K562 (cell line): ENCODE measurements around the gene RETREG1. TPM values are rescaled to one million over a fixed set of nuclear protein-coding genes. Genes with fewer than 3 reads are reported as not detected.
A peak's percentile ranks its signal among the peaks of the same experiment; 100 is the strongest.

Source experiments
- ATAC-seq: fragments of 200-7000 bp; cut with Tn5 transposase; 3 replicates; pipeline ENCODE4 v1.9.1; 2020; ENCODE audit warnings: moderate library complexity
- BruUV-seq: library from RNA; stranded (reverse); fragments of 400-500 nt; replicated peaks from 2 replicates; lab custom pipeline; 2021; lab: Mats Ljungman, UMichigan
- CTCF ChIA-PET: fragments of 300-600 bp; formaldehyde crosslinking; extraction: SDS; loops from one replicate; lab custom pipeline; 2021; ENCODE audit warnings: low intra/inter-chr PET ratio; lab: Yijun Ruan, JAX
- POLR2A ChIA-PET: fragments of 300-600, 350-650 bp; sonication (Branson Sonifier 250); formaldehyde crosslinking; extraction: SDS; loops from one replicate; lab custom pipeline; 2021; ENCODE audit warnings: antibody characterized with exemption, inconsistent platforms; lab: Yijun Ruan, JAX
- DNase-seq, 4 experiments: peaks; one replicate each; pipeline versions ENCODE4 v3.0.0 to v3.0.0-alpha.2; 2011 to 2018; ENCODE audit warnings: low spot score in 3 of 4, mixed read lengths in 3 of 4; ENCODE audit errors: extremely low read depth in 1 of 4
- FAIRE-seq: peaks from 2 replicates; lab custom pipeline; 2011; peaks lifted over from hg19 to GRCh38; lab: Jason Lieb, UNC
- H2AFZ ChIP-seq: 2 replicates; pipeline ENCODE4 v1.6.0; 2011; ENCODE audit warnings: low read depth, low read length, control low read depth, inconsistent platforms
- H3K27ac ChIP-seq: fragments of 200-600 bp; 3 replicates; pipeline ENCODE4 v1.8.0; 2011; ENCODE audit warnings: low read depth, mild to moderate bottlenecking, control low read depth, inconsistent platforms, low read length, moderate library complexity, mixed read lengths; ENCODE audit errors: extremely low read depth
- H3K27me3 ChIP-seq, 2 experiments: fragments of 300-600 bp in 1 of 2; 2 replicates in 1 of 2; 3 replicates in 1 of 2; pipeline versions ENCODE4 v1.6.0 to v1.8.0; 2011; ENCODE audit warnings: inconsistent platforms in 2 of 2, low read length in 2 of 2, mild to moderate bottlenecking in 1 of 2, mixed read lengths in 1 of 2, moderate library complexity in 1 of 2; ENCODE audit not compliant: control insufficient read depth in 2 of 2, insufficient read depth in 2 of 2
- H3K36me3 ChIP-seq: fragments of 300-600 bp; 3 replicates; pipeline ENCODE4 v1.8.0; 2011; ENCODE audit warnings: mild to moderate bottlenecking, low read length, inconsistent platforms; ENCODE audit not compliant: control insufficient read depth, insufficient read depth
- H3K4me1 ChIP-seq, 2 experiments: fragments of 200-600 bp in 1 of 2; replicated peaks in 1 of 2; 2 replicates in 1 of 2; 3 replicates in 1 of 2; pipeline versions ENCODE4 v1.5.1 to v1.8.0; 2011; ENCODE audit warnings: inconsistent platforms in 2 of 2, low read length in 2 of 2, mild to moderate bottlenecking in 1 of 2, mixed read lengths in 1 of 2, moderate library complexity in 1 of 2; ENCODE audit not compliant: control insufficient read depth in 2 of 2, insufficient read depth in 2 of 2
- H3K4me2 ChIP-seq: 2 replicates; pipeline ENCODE4 v1.6.1; 2011; ENCODE audit warnings: low read length, control low read depth, inconsistent platforms, mixed read lengths; ENCODE audit not compliant: insufficient read depth
- H3K4me3 ChIP-seq: fragments of 200-600 bp; sonication (generic), shearing (Covaris generic); 2 replicates; pipeline ENCODE4 v1.5.1; 2016; ENCODE audit warnings: control low read depth, inconsistent platforms
- H3K79me2 ChIP-seq: fragments of 200-600 bp; 3 replicates; pipeline ENCODE4 v1.8.0; 2011; ENCODE audit warnings: low read length, inconsistent platforms; ENCODE audit not compliant: control insufficient read depth, insufficient read depth
- H3K9ac ChIP-seq, 2 experiments: 2 replicates each; pipeline versions ENCODE4 v1.6.0 to v1.6.1; 2011; ENCODE audit warnings: low read depth in 2 of 2, low read length in 2 of 2, control low read depth in 1 of 2, inconsistent platforms in 1 of 2, mild to moderate bottlenecking in 1 of 2, mixed read lengths in 1 of 2; ENCODE audit not compliant: insufficient read depth in 1 of 2
- H3K9me1 ChIP-seq: one replicate; pipeline ENCODE4 v1.6.0; 2011; ENCODE audit warnings: inconsistent platforms, mild to moderate bottlenecking, low read length, moderate library complexity; ENCODE audit not compliant: control insufficient read depth, insufficient read depth
- H3K9me3 ChIP-seq: replicated peaks from 2 replicates; pipeline ENCODE4 v1.5.1; 2011; ENCODE audit warnings: low read depth, low read length, inconsistent platforms; ENCODE audit not compliant: control insufficient read depth, insufficient read depth
- H4K20me1 ChIP-seq: replicated peaks from 2 replicates; pipeline ENCODE4 v1.6.1; 2011; ENCODE audit warnings: low read length, inconsistent platforms, mixed read lengths; ENCODE audit not compliant: control insufficient read depth, insufficient read depth
- CAMTA2 ChIP-seq: fragments of 250-450 bp; sonication (Bioruptor Pico); conservative IDR thresholded peaks from 2 replicates; pipeline ENCODE4 v1.5.1; 2022
- CBFB ChIP-seq: sonication (generic); formaldehyde crosslinking; IDR thresholded peaks from 2 replicates; pipeline ENCODE4 v1.4.0; 2020; ENCODE audit warnings: mild to moderate bottlenecking, missing genetic modification reagents
- MED1 ChIP-seq: sonication (generic); formaldehyde crosslinking; IDR thresholded peaks from 2 replicates; pipeline ENCODE4 v1.8.1; 2023; ENCODE audit warnings: missing genetic modification reagents, borderline replicate concordance
- PHB2 ChIP-seq: fragments of 450-650 bp; IDR thresholded peaks from 2 replicates; pipeline ENCODE4 v1.6.1; 2017; ENCODE audit warnings: low read depth
- RAD21 ChIP-seq, 2 experiments: fragments of 250-450 bp in 1 of 2; fragments of 450-650 bp in 1 of 2; sonication (Bioruptor Pico) in 1 of 2; formaldehyde crosslinking in 1 of 2; IDR thresholded peaks in 1 of 2; conservative IDR thresholded peaks in 1 of 2; 2 replicates each; pipeline versions ENCODE4 v1.4.0 to v1.8.0; 2020 to 2022; ENCODE audit warnings: mild to moderate bottlenecking in 2 of 2, moderate library complexity in 1 of 2
- SNRNP70 ChIP-seq: fragments of 200-400 bp; formaldehyde crosslinking; optimal IDR thresholded peaks from 2 replicates; pipeline ENCODE3; 2017; ENCODE audit warnings: low read depth, low read length
- THRAP3 ChIP-seq: fragments of 450-650 bp; IDR thresholded peaks from 2 replicates; pipeline ENCODE4 v1.6.1; 2016; ENCODE audit warnings: mild to moderate bottlenecking, inconsistent platforms, borderline replicate concordance
- ZBED1 ChIP-seq: IDR thresholded peaks from 2 replicates; pipeline ENCODE4 v1.6.1; 2014
- ZFP1 ChIP-seq: fragments of 450-650 bp; formaldehyde crosslinking; IDR thresholded peaks from 2 replicates; pipeline ENCODE4 v1.4.0; 2020; ENCODE audit warnings: mild to moderate bottlenecking, mixed read lengths
- ZNF24 ChIP-seq: fragments of 450-650 bp; IDR thresholded peaks from 2 replicates; pipeline ENCODE4 v1.6.1; 2016
- ZNF384 ChIP-seq: IDR thresholded peaks from 2 replicates; pipeline ENCODE4 v1.6.1; 2012; ENCODE audit warnings: low read depth, low read length, improper control_type of control experiment
- ZNF445 ChIP-seq: fragments of 250-450 bp; sonication (Bioruptor Pico); IDR thresholded peaks from 2 replicates; pipeline ENCODE4 v1.4.0; 2020; ENCODE audit warnings: low read depth, mild to moderate bottlenecking, moderate library complexity
- WGBS: fragments of 100-300 bp; shearing (Covaris generic); methylation state at CpG from one replicate; pipeline ENCODE4 v1.1.6; 2016; ENCODE audit warnings: low coverage, mixed read lengths; ENCODE audit not compliant: insufficient coverage; ENCODE audit errors: missing lambda C conversion rate; 5-methylcytosine and 5-hydroxymethylcytosine counted together
- in situ Hi-C: fragments of 300-500 bp; cut with MboI; formaldehyde crosslinking; loops from 4 replicates; pipeline ENCODE4 v1.15.0; 2018; ENCODE audit warnings: inconsistent platforms, mixed read lengths
- intact Hi-C: fragments of 100-400 bp; cut with micrococcal nuclease; formaldehyde crosslinking; loops from 2 replicates; pipeline ENCODE4 v1.14.2; 2022
- polyA plus RNA-seq, 8 experiments: library from polyadenylated mRNA; depleted of rRNA in 4 of 8; stranded (reverse) in 5 of 8; unstranded in 3 of 8; fragments of >200 nt; fragmentation: Nextera tagmentation in 2 of 8; fragmentation: Illumina TruSeq in 1 of 8; extraction: Ambion mirVana in 2 of 8; extraction: Trizol in 1 of 8; gene quantifications; 2 replicates each; pipeline versions ENCODE4 v1.2.1 to v1.2.3, GENCODE V29; 2011 to 2014; ENCODE audit warnings: inconsistent platforms in 1 of 8, missing spikeins in 1 of 8
- total RNA-seq, 7 experiments: library from RNA; depleted of rRNA in 6 of 7; stranded (reverse); fragments of >200 nt in 6 of 7; fragmentation: Illumina TruSeq in 2 of 7; extraction: Trizol in 2 of 7; gene quantifications; 2 replicates each; pipeline versions ENCODE4 v1.2.1 to v1.2.3, GENCODE V29; 2011 to 2021; ENCODE audit warnings: low replicate concordance in 1 of 7
- TF ChIP-seq, protein P1 (sequence below), 3 experiments: IDR thresholded peaks in 2 of 3; conservative IDR thresholded peaks in 1 of 3; 2 replicates each; pipeline ENCODE4 v1.5.1; 2011 to 2012; ENCODE audit warnings: low read length in 3 of 3, mild to moderate bottlenecking in 3 of 3, control low read depth in 2 of 3, improper control_type of control experiment in 1 of 3, inconsistent platforms in 1 of 3, low read depth in 1 of 3, mixed read lengths in 1 of 3, moderate library complexity in 1 of 3; ENCODE audit not compliant: insufficient read depth in 2 of 3
- TF ChIP-seq, protein P2 (sequence below): IDR thresholded peaks from 2 replicates; pipeline ENCODE4 v1.6.1; 2014; ENCODE audit warnings: antibody characterized with exemption
- TF ChIP-seq, protein P3 (sequence below): fragments of 200-800 bp; sonication (Bioruptor generic); IDR thresholded peaks from 2 replicates; pipeline ENCODE4 v1.6.1; 2017; ENCODE audit warnings: missing genetic modification characterization, missing compliant biosample characterization

Gene RETREG1
- total and polyA plus RNA-seq, 9 of the 15 experiments (the other 6 are each of a cell fraction or from before 2014, with no cell fraction given) = 0.01 to 0.20 (median 0.08) TPM; not detected in 5

DNA sequence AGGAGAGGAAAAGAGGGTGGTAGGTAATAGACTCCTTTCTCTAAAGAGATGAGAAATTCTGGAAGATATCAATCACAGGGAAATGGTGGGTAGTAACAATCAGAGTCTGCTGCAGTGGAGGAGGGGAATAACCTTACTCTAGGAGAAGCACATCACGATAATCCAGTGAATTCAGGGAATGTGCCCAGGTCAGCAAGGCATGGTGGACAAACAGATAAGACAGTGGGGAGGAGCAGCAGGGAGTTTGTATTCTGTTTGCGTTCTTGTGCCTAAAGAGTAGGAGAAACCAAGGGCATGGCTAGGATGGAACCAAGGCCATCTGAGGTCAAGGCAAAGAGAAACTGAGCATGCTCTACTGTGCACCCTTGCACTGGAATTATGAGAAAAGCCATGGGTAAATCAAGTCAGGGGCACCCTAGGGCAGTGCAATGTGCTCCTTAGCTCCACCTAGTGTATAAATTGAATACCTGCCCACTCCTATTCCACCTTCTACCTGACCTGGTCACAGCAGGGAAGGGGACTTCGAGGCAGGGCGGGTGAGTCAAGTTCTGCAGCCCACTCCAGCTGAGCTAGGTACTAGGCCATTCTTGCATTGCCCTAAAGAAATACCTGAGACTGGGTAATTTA is 31.6 kb downstream of the RETREG1 start (continued):
- TF ChIP-seq MED1 (CRISPR knock-in tag) (no peak), RAD21 (CRISPR knock-in tag; conservative IDR thresholded peaks at IDR 0.05 in 1 of 2, IDR thresholded peaks at IDR 0.05 in 1 of 2) (peak in 1 of 2 experiments; percentile 36; a peak in 2 of 4 replicates), THRAP3 (no peak), CAMTA2 (CRISPR knock-in tag) (no peak), ZFP1 (CRISPR knock-in tag) (no peak), ZNF445 (CRISPR knock-in tag) (no peak)
- TF ChIP-seq, protein P1, sequence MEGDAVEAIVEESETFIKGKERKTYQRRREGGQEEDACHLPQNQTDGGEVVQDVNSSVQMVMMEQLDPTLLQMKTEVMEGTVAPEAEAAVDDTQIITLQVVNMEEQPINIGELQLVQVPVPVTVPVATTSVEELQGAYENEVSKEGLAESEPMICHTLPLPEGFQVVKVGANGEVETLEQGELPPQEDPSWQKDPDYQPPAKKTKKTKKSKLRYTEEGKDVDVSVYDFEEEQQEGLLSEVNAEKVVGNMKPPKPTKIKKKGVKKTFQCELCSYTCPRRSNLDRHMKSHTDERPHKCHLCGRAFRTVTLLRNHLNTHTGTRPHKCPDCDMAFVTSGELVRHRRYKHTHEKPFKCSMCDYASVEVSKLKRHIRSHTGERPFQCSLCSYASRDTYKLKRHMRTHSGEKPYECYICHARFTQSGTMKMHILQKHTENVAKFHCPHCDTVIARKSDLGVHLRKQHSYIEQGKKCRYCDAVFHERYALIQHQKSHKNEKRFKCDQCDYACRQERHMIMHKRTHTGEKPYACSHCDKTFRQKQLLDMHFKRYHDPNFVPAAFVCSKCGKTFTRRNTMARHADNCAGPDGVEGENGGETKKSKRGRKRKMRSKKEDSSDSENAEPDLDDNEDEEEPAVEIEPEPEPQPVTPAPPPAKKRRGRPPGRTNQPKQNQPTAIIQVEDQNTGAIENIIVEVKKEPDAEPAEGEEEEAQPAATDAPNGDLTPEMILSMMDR (IDR thresholded peaks at IDR 0.05 in 2 of 3, conservative IDR thresholded peaks at IDR 0.05 in 1 of 3; ENCODE audit: insufficient read depth in 2 of 3, low read depth in 1 of 3, low read length in 3 of 3) = peak; percentile 41 to 68 (median 55)

DNA sequence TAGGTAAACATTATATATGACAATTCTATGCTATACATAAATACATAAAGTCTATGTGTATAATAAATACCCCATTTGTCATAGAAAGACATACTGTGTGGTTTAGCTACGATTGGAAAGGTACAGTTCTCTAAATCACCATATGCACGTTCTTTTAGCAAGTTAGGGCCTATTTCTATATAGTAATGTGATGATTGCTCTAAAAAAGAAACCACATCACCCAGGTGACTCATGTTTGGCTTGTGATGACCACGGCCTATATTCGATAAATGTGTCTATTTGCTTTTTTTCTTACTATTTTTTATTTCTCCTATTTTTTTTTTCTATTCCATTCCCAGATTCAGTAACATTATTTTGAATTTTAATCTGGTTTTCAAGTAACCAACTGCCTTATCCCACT is 34.7 kb downstream of the RETREG1 start:
- ChIA-PET POLR2A (no interaction called here), CTCF (no interaction called here)
- DNase-seq (no peak), FAIRE-seq (no peak), ATAC-seq (no peak)
- in situ Hi-C loops (no loop called here), intact Hi-C loops (no loop called here)
- Histone ChIP-seq H3K9me3 (no peaks in the 10 kb centered on the region), H3K9me1 (no peaks in the 10 kb centered on the region), H3K36me3 (no peaks in the 10 kb centered on the region), H2AFZ (no peak overlapping the region), H4K20me1 (no peaks in the 10 kb centered on the region), H3K79me2 (no peaks in the 10 kb centered on the region), H3K27ac (no peak overlapping the region), H3K4me3 (no peak overlapping the region), H3K27me3 (peaks cover 0 to 4% of the 10 kb centered on the region in 2 experiments; a peak in 1 of 5 replicates), H3K4me1 (peaks cover 0 to 2% of the 10 kb centered on the region in 2 experiments; a peak in 2 of 5 replicates), H3K9ac (no peak overlapping the region), H3K4me2 (no peak overlapping the region)
- 4% methylated on average over 4 of the region's 4 CpGs for WGBS
- no TSS peak for BruUV-seq
- TF ChIP-seq, protein P2, sequence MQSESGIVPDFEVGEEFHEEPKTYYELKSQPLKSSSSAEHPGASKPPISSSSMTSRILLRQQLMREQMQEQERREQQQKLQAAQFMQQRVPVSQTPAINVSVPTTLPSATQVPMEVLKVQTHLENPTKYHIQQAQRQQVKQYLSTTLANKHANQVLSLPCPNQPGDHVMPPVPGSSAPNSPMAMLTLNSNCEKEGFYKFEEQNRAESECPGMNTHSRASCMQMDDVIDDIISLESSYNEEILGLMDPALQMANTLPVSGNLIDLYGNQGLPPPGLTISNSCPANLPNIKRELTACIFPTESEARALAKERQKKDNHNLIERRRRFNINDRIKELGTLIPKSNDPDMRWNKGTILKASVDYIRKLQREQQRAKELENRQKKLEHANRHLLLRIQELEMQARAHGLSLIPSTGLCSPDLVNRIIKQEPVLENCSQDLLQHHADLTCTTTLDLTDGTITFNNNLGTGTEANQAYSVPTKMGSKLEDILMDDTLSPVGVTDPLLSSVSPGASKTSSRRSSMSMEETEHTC = no peak
- TF ChIP-seq CBFB (no peak), ZNF24 (no peak), ZBED1 (no peak), ZNF384 (no peak), SNRNP70 (no peak), PHB2 (no peak)
- TF ChIP-seq, protein P3, sequence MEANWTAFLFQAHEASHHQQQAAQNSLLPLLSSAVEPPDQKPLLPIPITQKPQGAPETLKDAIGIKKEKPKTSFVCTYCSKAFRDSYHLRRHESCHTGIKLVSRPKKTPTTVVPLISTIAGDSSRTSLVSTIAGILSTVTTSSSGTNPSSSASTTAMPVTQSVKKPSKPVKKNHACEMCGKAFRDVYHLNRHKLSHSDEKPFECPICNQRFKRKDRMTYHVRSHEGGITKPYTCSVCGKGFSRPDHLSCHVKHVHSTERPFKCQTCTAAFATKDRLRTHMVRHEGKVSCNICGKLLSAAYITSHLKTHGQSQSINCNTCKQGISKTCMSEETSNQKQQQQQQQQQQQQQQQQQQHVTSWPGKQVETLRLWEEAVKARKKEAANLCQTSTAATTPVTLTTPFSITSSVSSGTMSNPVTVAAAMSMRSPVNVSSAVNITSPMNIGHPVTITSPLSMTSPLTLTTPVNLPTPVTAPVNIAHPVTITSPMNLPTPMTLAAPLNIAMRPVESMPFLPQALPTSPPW (CRISPR knock-in tag) = no peak
